Right cardiac atrium (tissue), 5 donors: ENCODE measurements around the gene EPN2. TPM values are rescaled to one million over a fixed set of nuclear protein-coding genes. Genes with fewer than 3 reads are reported as not detected.

Experiments
- ATAC-seq, 2 donors: fragments of 200-7000 bp; cut with Tn5 transposase; one replicate each; pipeline versions ENCODE4 v1.8.0 to v1.9.1; 2020; ENCODE audit warnings: moderate library complexity in 2 of 2, mild to moderate bottlenecking in 1 of 2
- DNase-seq, 3 donors: peaks; one replicate each; pipeline ENCODE4 v3.0.0-alpha.2; 2020
- H3K27ac ChIP-seq: one replicate; pipeline ENCODE4 v1.5.1; 2013; ENCODE audit warnings: mild to moderate bottlenecking, low read length, control low read depth, moderate library complexity
- H3K27me3 ChIP-seq: one replicate; pipeline ENCODE4 v1.6.1; 2013; ENCODE audit not compliant: control insufficient read depth, insufficient read depth
- H3K4me1 ChIP-seq: one replicate; pipeline ENCODE4 v1.6.1; 2013; ENCODE audit warnings: low read length; ENCODE audit not compliant: control insufficient read depth, insufficient read depth
- H3K4me3 ChIP-seq: one replicate; pipeline ENCODE4 v1.5.1; 2013; ENCODE audit warnings: low read length, control low read depth
- H3K9me3 ChIP-seq: one replicate; pipeline ENCODE4 v1.6.1; 2013; ENCODE audit warnings: low read length; ENCODE audit not compliant: control insufficient read depth
- WGBS: extraction: QIAGEN DNeasy Blood & Tissue Kit; methylation state at CpG from one replicate; pipeline ENCODE4 v1.1.7; 2013; 5-methylcytosine and 5-hydroxymethylcytosine counted together
- intact Hi-C, 4 donors: fragments of 100-400 bp; cut with DNase I; formaldehyde crosslinking; loops; one replicate each; pipeline versions ENCODE4 v1.11.0 to v1.14.0; 2022 to 2023
- polyA plus RNA-seq: library from polyadenylated mRNA; stranded (reverse); fragments of 200-250 nt; gene quantifications from one replicate; pipeline ENCODE4 v1.2.3, GENCODE V29; 2013
- total RNA-seq, 4 donors: library from RNA; stranded (reverse); fragmentation: NEBNext Ultra II Directional; extraction: Animal tissue kit (Norgen Biotek cat#: 25700); gene quantifications; one replicate each; pipeline ENCODE4 v1.2.1, GENCODE V29; 2021
- donor health status: healthy with polysubstance abuse.
- donor health status: DM: no; HTN: yes; CAD: no.
- donor health status: DM: no; HTN: no; CAD: no.
- donor health status: DM: no; HTN: yes; CAD: no; lungs with severe emphysema.
- donor health status: DM: yes; HTN: yes; CAD: no.

Gene EPN2
- total and polyA plus RNA-seq, 5 donors: 50.2 to 138 (median 113) TPM

- peak overlapping the region; percentile 23 for H3K27ac ChIP-seq
- no peaks in the 10 kb centered on the region for H3K9me3 ChIP-seq
- DNase-seq (peak in 1 of 3 donors; percentile 38), ATAC-seq (no peak)
- peaks cover 13% of the 10 kb centered on the region for H3K4me1 ChIP-seq
- WGBS: 68% methylated on average over 12 of the region's 12 CpGs
- no peak overlapping the region for H3K4me3 ChIP-seq
- no peaks in the 10 kb centered on the region for H3K27me3 ChIP-seq
- intact Hi-C loops: no loop called here
Measured at GRCh38 chr17:19313746-19314651, 76.8 kb downstream of the EPN2 start.

GRCh38 chr17:19315104-19315503 lies 77.9 kb downstream of the EPN2 start:
- no peak for ATAC-seq
- Histone ChIP-seq H3K27me3 (no peaks in the 10 kb centered on the region), H3K27ac (no peak overlapping the region), H3K9me3 (no peaks in the 10 kb centered on the region), H3K4me1 (peaks cover 13% of the 10 kb centered on the region), H3K4me3 (no peak overlapping the region)
- intact Hi-C loops: no loop called here
- 90% methylated on average over 4 of the region's 4 CpGs for WGBS
- DNase-seq: no peak

DNA sequence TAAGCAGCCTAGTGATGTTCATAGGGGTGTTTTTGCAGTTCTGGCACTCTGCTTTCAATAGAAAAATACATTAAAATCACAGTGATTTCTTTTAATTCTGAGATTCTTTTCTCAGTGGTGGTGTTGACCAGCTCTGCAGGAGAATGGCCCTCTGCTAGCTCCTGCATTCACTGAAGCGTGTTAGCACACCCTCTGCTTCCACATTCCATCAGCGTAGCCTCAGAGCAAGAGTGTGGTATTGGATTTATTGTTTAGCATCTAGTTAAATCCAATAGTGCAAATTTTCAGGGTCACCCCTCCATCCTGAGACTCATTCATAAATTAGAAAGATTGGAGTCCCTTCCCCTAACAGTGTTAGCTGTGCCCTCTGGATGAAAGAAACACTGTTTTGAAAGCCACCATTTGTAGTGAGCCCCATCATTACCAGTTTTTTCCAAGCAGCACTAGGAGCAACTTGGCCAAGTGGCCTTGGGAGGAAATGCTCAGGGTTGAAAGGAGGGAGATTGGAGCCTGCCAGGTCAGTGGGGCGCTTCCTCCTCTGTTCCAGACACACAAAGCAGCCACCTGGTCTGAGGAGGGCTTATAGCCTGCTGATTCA lies 79.7 kb downstream of the EPN2 start:
- Histone ChIP-seq H3K27me3 (no peaks in the 10 kb centered on the region), H3K9me3 (no peaks in the 10 kb centered on the region), H3K4me1 (peaks cover 16% of the 10 kb centered on the region), H3K27ac (peak overlapping the region; percentile 53), H3K4me3 (no peak overlapping the region)
- WGBS: 76% methylated on average over 3 of the region's 3 CpGs
- no peak for DNase-seq
- ATAC-seq: no peak
- intact Hi-C loops: no loop called here

DNA sequence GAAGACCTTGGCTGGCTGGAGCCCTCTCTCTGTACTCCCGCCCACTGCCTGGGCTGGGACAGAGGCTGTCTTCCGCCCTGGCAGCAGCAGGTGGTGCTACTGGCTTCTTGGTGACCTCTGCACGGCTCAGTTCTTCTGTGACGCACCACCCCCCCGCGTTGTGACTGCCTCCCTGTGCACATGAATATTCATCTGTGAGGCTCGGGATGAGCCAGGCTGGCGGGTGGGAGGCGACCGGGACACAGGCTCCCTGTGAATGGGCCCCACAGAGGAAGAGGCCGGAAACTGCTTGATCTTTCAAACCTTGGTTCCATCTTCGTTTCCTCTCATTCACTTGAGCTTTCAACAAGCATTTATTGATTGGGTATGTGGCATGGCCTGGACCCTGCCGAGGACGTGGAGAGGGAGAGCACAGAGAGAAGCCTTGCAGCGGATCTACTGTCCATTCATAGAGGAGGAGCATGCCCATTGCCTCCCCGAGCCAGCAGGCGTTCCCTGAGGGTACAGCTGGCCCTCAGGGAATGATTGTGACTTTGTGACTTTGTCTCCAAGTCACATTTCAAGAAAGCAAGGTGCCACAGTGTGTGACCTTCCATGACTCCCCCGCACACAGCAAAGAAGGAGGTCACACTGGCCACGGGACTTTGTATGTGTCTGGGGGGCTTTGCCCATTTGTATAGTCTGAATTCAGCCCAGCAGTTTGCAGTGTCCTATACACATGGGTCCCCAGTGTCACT lies 80.4 kb downstream of the EPN2 start:
- DNase-seq (peak; percentile 91 to 94 (median 92)), ATAC-seq (peak; percentile 93 to 95)
- Histone ChIP-seq H3K9me3 (no peaks in the 10 kb centered on the region), H3K4me3 (no peak overlapping the region), H3K27me3 (no peaks in the 10 kb centered on the region), H3K27ac (peak overlapping the region; percentile 70), H3K4me1 (peaks cover 16% of the 10 kb centered on the region)
- WGBS: 36% methylated on average over 19 of the region's 19 CpGs
- intact Hi-C loops: no loop called here

DNA sequence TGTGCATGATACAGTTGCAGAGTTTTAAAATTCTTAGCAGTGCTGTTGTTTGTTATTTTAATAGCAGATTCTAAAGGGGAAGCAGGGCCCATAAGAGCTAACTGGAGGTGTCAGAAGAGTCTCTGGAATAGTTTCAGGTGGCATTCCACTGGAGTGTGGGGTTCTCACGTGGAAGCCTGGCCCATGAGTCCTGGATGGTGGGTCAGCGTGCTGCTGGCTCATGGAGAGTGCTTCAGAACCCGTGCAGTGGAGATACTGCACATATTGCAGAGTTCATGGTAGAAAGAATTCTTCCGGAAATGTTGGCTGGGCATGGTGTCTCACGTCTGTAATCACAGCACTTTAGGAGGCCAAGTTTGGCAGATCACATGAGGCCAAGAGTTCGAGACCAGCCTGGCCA lies 81.4 kb downstream of the EPN2 start:
- H3K27me3 ChIP-seq: no peaks in the 10 kb centered on the region
- H3K4me1 ChIP-seq: peaks cover 16% of the 10 kb centered on the region
- ATAC-seq (no peak), DNase-seq (peak in 1 of 3 donors; percentile 27)
- WGBS: 58% methylated on average over 6 of the region's 6 CpGs
- H3K27ac ChIP-seq: no peak overlapping the region
- intact Hi-C loops: no loop called here
- no peaks in the 10 kb centered on the region for H3K9me3 ChIP-seq
- H3K4me3 ChIP-seq: no peak overlapping the region

- Histone ChIP-seq H3K9me3 (no peaks in the 10 kb centered on the region), H3K27me3 (no peaks in the 10 kb centered on the region), H3K27ac (no peak overlapping the region), H3K4me3 (no peak overlapping the region), H3K4me1 (peaks cover 12% of the 10 kb centered on the region)
- 89% methylated on average over 12 of the region's 12 CpGs for WGBS
- DNase-seq: peak in 1 of 3 donors; percentile 47
- ATAC-seq: no peak
- intact Hi-C loops: loop anchor here in 1 of 4 donors (10.0 kb wide), 1 partner anchor 65 kb away; the partner anchor contains the start of gene MFAP4
Measured at GRCh38 chr17:19319771-19320505, 82.8 kb downstream of the EPN2 start.

- no peaks in the 10 kb centered on the region for H3K27me3 ChIP-seq
- ATAC-seq (no peak), DNase-seq (peak in 1 of 3 donors; percentile 27)
- WGBS: 83% methylated on average over 5 of the region's 5 CpGs
- no peaks in the 10 kb centered on the region for H3K9me3 ChIP-seq
- peak overlapping the region; percentile 54 for H3K27ac ChIP-seq
- intact Hi-C loops: loop anchor here in 1 of 4 donors (10.0 kb wide), 1 partner anchor 64 kb away; the partner anchor contains the start of gene MFAP4
- H3K4me1 ChIP-seq: peaks cover 12% of the 10 kb centered on the region
- H3K4me3 ChIP-seq: no peak overlapping the region
Measured at GRCh38 chr17:19320876-19321275, 83.7 kb downstream of the EPN2 start.

GRCh38 chr17:19321481-19322128 lies 84.4 kb downstream of the EPN2 start:
- peak; percentile 10 to 30 for ATAC-seq
- H3K4me1 ChIP-seq: peaks cover 12% of the 10 kb centered on the region
- intact Hi-C loops: loop anchor here in 1 of 4 donors (10.0 kb wide), 1 partner anchor 63 kb away; the partner anchor contains the start of gene MFAP4
- peak overlapping the region; percentile 80 for H3K27ac ChIP-seq
- no peaks in the 10 kb centered on the region for H3K27me3 ChIP-seq
- H3K9me3 ChIP-seq: no peaks in the 10 kb centered on the region
- H3K4me3 ChIP-seq: no peak overlapping the region
- DNase-seq: no peak
- WGBS: 69% methylated on average over 9 of the region's 9 CpGs

- H3K9me3 ChIP-seq: no peaks in the 10 kb centered on the region
- DNase-seq (no peak), ATAC-seq (no peak)
- 89% methylated on average over 5 of the region's 5 CpGs for WGBS
- H3K27me3 ChIP-seq: no peaks in the 10 kb centered on the region
- no peak overlapping the region for H3K4me3 ChIP-seq
- intact Hi-C loops: loop anchor here in 1 of 4 donors (10.0 kb wide), 1 partner anchor 63 kb away; the partner anchor contains the start of gene MFAP4
- H3K4me1 ChIP-seq: peaks cover 11% of the 10 kb centered on the region
- H3K27ac ChIP-seq: peak overlapping the region; percentile 80
Measured at GRCh38 chr17:19322129-19322505, 85.0 kb downstream of the EPN2 start.

GRCh38 chr17:19322861-19323260 lies 85.7 kb downstream of the EPN2 start:
- H3K27me3 ChIP-seq: no peaks in the 10 kb centered on the region
- H3K27ac ChIP-seq: peak overlapping the region; percentile 23
- H3K9me3 ChIP-seq: no peaks in the 10 kb centered on the region
- ATAC-seq (peak; percentile 51 to 62), DNase-seq (no peak)
- H3K4me3 ChIP-seq: no peak overlapping the region
- peaks cover 4% of the 10 kb centered on the region for H3K4me1 ChIP-seq
- intact Hi-C loops: loop anchor here in 1 of 4 donors (10.0 kb wide), 1 partner anchor 62 kb away; the partner anchor contains the start of gene MFAP4
- WGBS: 74% methylated on average over 1 of the region's 1 CpG
